Measurements from ENCODE around the gene CHRD.
A peak's percentile ranks its signal among the peaks of the same experiment; 100 is the strongest.
"Not testable (repeated sequence)": the region's sequence is repeated elsewhere in the genome, so short reads cannot be mapped to it uniquely, and the experiment has no call there.

The CHRD gene

GRCh38 chr3:184409946-184410500 lies 30.2 kb downstream of the CHRD start:
- H3K4me3 Mint-ChIP-seq: no peak overlapping the region
- H3K27ac Mint-ChIP-seq (ENCODE audit: low read depth): no peak overlapping the region
- ATAC-seq (replicated peaks; ENCODE audit: extremely low read depth, poor library complexity, severe bottlenecking): no peak
- H3K27me3 Mint-ChIP-seq: peaks cover 31% of the 10 kb centered on the region
- DNase-seq (ENCODE audit: low spot score in 2 of 2): no peak
- no peaks in the 10 kb centered on the region for H3K9me3 Mint-ChIP-seq
- H3K4me1 Mint-ChIP-seq: no peaks in the 10 kb centered on the region
- no peaks in the 10 kb centered on the region for H3K36me3 Mint-ChIP-seq (ENCODE audit: insufficient read depth)

GRCh38 chr3:184414418-184415202 lies 34.8 kb downstream of the CHRD start:
- Mint-ChIP-seq H3K9me3 (no peaks in the 10 kb centered on the region), H3K27me3 (peaks cover 18% of the 10 kb centered on the region), H3K36me3 (ENCODE audit: insufficient read depth) (peaks cover 1% of the 10 kb centered on the region)

GRCh38 chr3:184415203-184415490 lies 35.3 kb downstream of the CHRD start:
- H3K27me3 Mint-ChIP-seq: peaks cover 15% of the 10 kb centered on the region
- DNase-seq (ENCODE audit: low spot score in 2 of 2) (no peak), ATAC-seq (replicated peaks; ENCODE audit: extremely low read depth, poor library complexity, severe bottlenecking) (no peak)
- no peak overlapping the region for H3K4me3 Mint-ChIP-seq
- no peaks in the 10 kb centered on the region for H3K4me1 Mint-ChIP-seq
- no peak overlapping the region for H3K27ac Mint-ChIP-seq (ENCODE audit: low read depth)
- peaks cover 1% of the 10 kb centered on the region for H3K36me3 Mint-ChIP-seq (ENCODE audit: insufficient read depth)
- no peaks in the 10 kb centered on the region for H3K9me3 Mint-ChIP-seq

More at GRCh38 chr3:184414418-184415202, 34.8 kb downstream of the CHRD start:
- no peaks in the 10 kb centered on the region for H3K4me1 Mint-ChIP-seq
- ATAC-seq (replicated peaks; ENCODE audit: extremely low read depth, poor library complexity, severe bottlenecking) (no peak), DNase-seq (ENCODE audit: low spot score in 2 of 2) (no peak)
- H3K27ac Mint-ChIP-seq (ENCODE audit: low read depth): no peak overlapping the region
- no peak overlapping the region for H3K4me3 Mint-ChIP-seq

GRCh38 chr3:184417619-184418327 lies 37.9 kb downstream of the CHRD start:
- H3K4me3 Mint-ChIP-seq: no peak overlapping the region
- ATAC-seq (replicated peaks; ENCODE audit: extremely low read depth, poor library complexity, severe bottlenecking) (peak; percentile 88), DNase-seq (ENCODE audit: low spot score in 2 of 2) (peak; percentile 34 to 54)
- H3K36me3 Mint-ChIP-seq (ENCODE audit: insufficient read depth): peaks cover 1% of the 10 kb centered on the region
- H3K4me1 Mint-ChIP-seq: no peaks in the 10 kb centered on the region
- peaks cover 5% of the 10 kb centered on the region for H3K27me3 Mint-ChIP-seq
- H3K27ac Mint-ChIP-seq (ENCODE audit: low read depth): no peak overlapping the region
- H3K9me3 Mint-ChIP-seq: no peaks in the 10 kb centered on the region

- ATAC-seq (replicated peaks; ENCODE audit: extremely low read depth, poor library complexity, severe bottlenecking): no peak
- no peak overlapping the region for H3K27ac Mint-ChIP-seq (ENCODE audit: low read depth)
These were observed 39.3 kb downstream of the CHRD start for GRCh38 chr3:184419171-184419570.

GRCh38 chr3:184423561-184423960 lies 43.7 kb downstream of the CHRD start:
- DNase-seq (ENCODE audit: low spot score in 2 of 2) (no peak), ATAC-seq (replicated peaks; ENCODE audit: extremely low read depth, poor library complexity, severe bottlenecking) (no peak)
- no peaks in the 10 kb centered on the region for H3K36me3 Mint-ChIP-seq (ENCODE audit: insufficient read depth)
- no peak overlapping the region for H3K27ac Mint-ChIP-seq (ENCODE audit: low read depth)
- H3K4me3 Mint-ChIP-seq: no peak overlapping the region
- no peaks in the 10 kb centered on the region for H3K9me3 Mint-ChIP-seq
- no peaks in the 10 kb centered on the region for H3K4me1 Mint-ChIP-seq
- peaks cover 44% of the 10 kb centered on the region for H3K27me3 Mint-ChIP-seq

More at GRCh38 chr3:184419171-184419570, 39.3 kb downstream of the CHRD start:
- Mint-ChIP-seq H3K4me1 (no peaks in the 10 kb centered on the region), H3K27me3 (peaks cover 18% of the 10 kb centered on the region), H3K4me3 (no peak overlapping the region), H3K9me3 (no peaks in the 10 kb centered on the region), H3K36me3 (ENCODE audit: insufficient read depth) (peaks cover 1% of the 10 kb centered on the region)
- no peak for DNase-seq (ENCODE audit: low spot score in 2 of 2)

GRCh38 chr3:184426691-184427141 lies 46.9 kb downstream of the CHRD start:
- Mint-ChIP-seq H3K36me3 (ENCODE audit: insufficient read depth) (no peaks in the 10 kb centered on the region), H3K4me3 (no peak overlapping the region), H3K4me1 (no peaks in the 10 kb centered on the region), H3K27ac (ENCODE audit: low read depth) (no peak overlapping the region), H3K27me3 (peaks cover 55% of the 10 kb centered on the region), H3K9me3 (no peaks in the 10 kb centered on the region)
- no peak for ATAC-seq (replicated peaks; ENCODE audit: extremely low read depth, poor library complexity, severe bottlenecking)
- no peak for DNase-seq (ENCODE audit: low spot score in 2 of 2)

GRCh38 chr3:184428561-184429175 lies 48.8 kb downstream of the CHRD start:
- no peak for DNase-seq (ENCODE audit: low spot score in 2 of 2)
- H3K4me3 Mint-ChIP-seq: no peak overlapping the region

GRCh38 chr3:184429786-184430185 lies 49.9 kb downstream of the CHRD start:
- DNase-seq (ENCODE audit: low spot score in 2 of 2): no peak
- H3K27me3 Mint-ChIP-seq: peaks cover 36% of the 10 kb centered on the region
- H3K36me3 Mint-ChIP-seq (ENCODE audit: insufficient read depth): peaks cover 2% of the 10 kb centered on the region
- H3K27ac Mint-ChIP-seq (ENCODE audit: low read depth): no peak overlapping the region
- H3K4me3 Mint-ChIP-seq: no peak overlapping the region
- no peak for ATAC-seq (replicated peaks; ENCODE audit: extremely low read depth, poor library complexity, severe bottlenecking)
- no peaks in the 10 kb centered on the region for H3K9me3 Mint-ChIP-seq
- H3K4me1 Mint-ChIP-seq: no peaks in the 10 kb centered on the region

More at GRCh38 chr3:184428561-184429175, 48.8 kb downstream of the CHRD start:
- no peaks in the 10 kb centered on the region for H3K9me3 Mint-ChIP-seq
- H3K36me3 Mint-ChIP-seq (ENCODE audit: insufficient read depth): peaks cover under 1% of the 10 kb centered on the region
- no peaks in the 10 kb centered on the region for H3K4me1 Mint-ChIP-seq
- H3K27ac Mint-ChIP-seq (ENCODE audit: low read depth): no peak overlapping the region
- no peak for ATAC-seq (replicated peaks; ENCODE audit: extremely low read depth, poor library complexity, severe bottlenecking)
- peaks cover 42% of the 10 kb centered on the region for H3K27me3 Mint-ChIP-seq

- Mint-ChIP-seq H3K9me3 (no peaks in the 10 kb centered on the region), H3K4me3 (no peak overlapping the region), H3K36me3 (ENCODE audit: insufficient read depth) (peaks cover 2% of the 10 kb centered on the region), H3K27me3 (peaks cover 34% of the 10 kb centered on the region), H3K27ac (ENCODE audit: low read depth) (no peak overlapping the region), H3K4me1 (no peaks in the 10 kb centered on the region)
- ATAC-seq (replicated peaks; ENCODE audit: extremely low read depth, poor library complexity, severe bottlenecking) (no peak), DNase-seq (ENCODE audit: low spot score in 2 of 2) (no peak)
These were observed 51.1 kb downstream of the CHRD start for GRCh38 chr3:184430940-184431339.

- H3K4me3 Mint-ChIP-seq; H3K36me3 Mint-ChIP-seq (ENCODE audit: insufficient read depth); H3K9me3 Mint-ChIP-seq; ATAC-seq (replicated peaks; ENCODE audit: extremely low read depth, poor library complexity, severe bottlenecking); DNase-seq (ENCODE audit: low spot score in 2 of 2); H3K4me1 Mint-ChIP-seq; H3K27ac Mint-ChIP-seq (ENCODE audit: low read depth): not testable (repeated sequence)
- H3K27me3 Mint-ChIP-seq: peaks cover 45% of the 10 kb centered on the region
These were observed 53.3 kb downstream of the CHRD start for GRCh38 chr3:184433178-184433577.

- DNase-seq (ENCODE audit: low spot score in 2 of 2) (no peak), ATAC-seq (replicated peaks; ENCODE audit: extremely low read depth, poor library complexity, severe bottlenecking) (no peak)
- Mint-ChIP-seq H3K27me3 (peaks cover 52% of the 10 kb centered on the region), H3K4me1 (no peaks in the 10 kb centered on the region), H3K36me3 (ENCODE audit: insufficient read depth) (peaks cover 1% of the 10 kb centered on the region), H3K4me3 (no peak overlapping the region), H3K9me3 (no peaks in the 10 kb centered on the region), H3K27ac (ENCODE audit: low read depth) (no peak overlapping the region)
These were observed 59.2 kb downstream of the CHRD start for GRCh38 chr3:184439096-184439495.
